Measurements from ENCODE around the gene CCDC134.

Gene CCDC134

GRCh38 chr22:41816241-41816640, 15.8 kb downstream of the CCDC134 start:
- Histone ChIP-seq H3K4me3 (ENCODE audit: low read length) (no peak overlapping the region), H3K4me1 (ENCODE audit: control insufficient read depth, insufficient read depth, low read length) (no peaks in the 10 kb centered on the region), H3K27me3 (replicated peaks; ENCODE audit: control insufficient read depth, insufficient read depth, low read length) (no peaks in the 10 kb centered on the region), H3K9me3 (ENCODE audit: control insufficient read depth, low read length) (no peaks in the 10 kb centered on the region), H3K9ac (ENCODE audit: low read length) (no peak overlapping the region), H3K36me3 (ENCODE audit: control insufficient read depth, insufficient read depth, low read length, severe bottlenecking) (peaks cover 3% of the 10 kb centered on the region)
- DNase-seq (ENCODE audit: low read depth), result no peak

- no peaks in the 10 kb centered on the region for H3K9me3 ChIP-seq (ENCODE audit: control insufficient read depth, low read length)
- H3K9ac ChIP-seq (ENCODE audit: low read length), result no peak overlapping the region
- H3K4me3 ChIP-seq (ENCODE audit: low read length), result no peak overlapping the region
- DNase-seq (ENCODE audit: low read depth), result no peak
- H3K4me1 ChIP-seq (ENCODE audit: control insufficient read depth, insufficient read depth, low read length), result no peaks in the 10 kb centered on the region
- peaks cover 3% of the 10 kb centered on the region for H3K36me3 ChIP-seq (ENCODE audit: control insufficient read depth, insufficient read depth, low read length, severe bottlenecking)
- H3K27me3 ChIP-seq (replicated peaks; ENCODE audit: control insufficient read depth, insufficient read depth, low read length), result no peaks in the 10 kb centered on the region
Measured at GRCh38 chr22:41816871-41817270, 16.4 kb downstream of the CCDC134 start.

- peaks cover 3% of the 10 kb centered on the region for H3K36me3 ChIP-seq (ENCODE audit: control insufficient read depth, insufficient read depth, low read length, severe bottlenecking)
- no peaks in the 10 kb centered on the region for H3K27me3 ChIP-seq (replicated peaks; ENCODE audit: control insufficient read depth, insufficient read depth, low read length)
- no peaks in the 10 kb centered on the region for H3K9me3 ChIP-seq (ENCODE audit: control insufficient read depth, low read length)
- H3K4me1 ChIP-seq (ENCODE audit: control insufficient read depth, insufficient read depth, low read length), result no peaks in the 10 kb centered on the region
- H3K9ac ChIP-seq (ENCODE audit: low read length), result no peak overlapping the region
- no peak overlapping the region for H3K4me3 ChIP-seq (ENCODE audit: low read length)
- DNase-seq (ENCODE audit: low read depth), result no peak
Measured at GRCh38 chr22:41818011-41818410, 17.5 kb downstream of the CCDC134 start.

GRCh38 chr22:41818596-41818995, 18.1 kb downstream of the CCDC134 start:
- DNase-seq (ENCODE audit: low read depth), result no peak
- no peaks in the 10 kb centered on the region for H3K9me3 ChIP-seq (ENCODE audit: control insufficient read depth, low read length)
- peaks cover 3% of the 10 kb centered on the region for H3K36me3 ChIP-seq (ENCODE audit: control insufficient read depth, insufficient read depth, low read length, severe bottlenecking)
- no peaks in the 10 kb centered on the region for H3K4me1 ChIP-seq (ENCODE audit: control insufficient read depth, insufficient read depth, low read length)
- no peak overlapping the region for H3K4me3 ChIP-seq (ENCODE audit: low read length)
- H3K9ac ChIP-seq (ENCODE audit: low read length), result no peak overlapping the region
- H3K27me3 ChIP-seq (replicated peaks; ENCODE audit: control insufficient read depth, insufficient read depth, low read length), result no peaks in the 10 kb centered on the region

- no peaks in the 10 kb centered on the region for H3K4me1 ChIP-seq (ENCODE audit: control insufficient read depth, insufficient read depth, low read length)
- H3K27me3 ChIP-seq (replicated peaks; ENCODE audit: control insufficient read depth, insufficient read depth, low read length), result no peaks in the 10 kb centered on the region
- H3K4me3 ChIP-seq (ENCODE audit: low read length), result no peak overlapping the region
- no peak for DNase-seq (ENCODE audit: low read depth)
- no peaks in the 10 kb centered on the region for H3K9me3 ChIP-seq (ENCODE audit: control insufficient read depth, low read length)
- peaks cover 3% of the 10 kb centered on the region for H3K36me3 ChIP-seq (ENCODE audit: control insufficient read depth, insufficient read depth, low read length, severe bottlenecking)
- H3K9ac ChIP-seq (ENCODE audit: low read length), result no peak overlapping the region
Measured at GRCh38 chr22:41819257-41819656, 18.8 kb downstream of the CCDC134 start.

GRCh38 chr22:41820447-41820846, 20.0 kb downstream of the CCDC134 start:
- no peaks in the 10 kb centered on the region for H3K27me3 ChIP-seq (replicated peaks; ENCODE audit: control insufficient read depth, insufficient read depth, low read length)
- DNase-seq (ENCODE audit: low read depth), result no peak
- H3K4me1 ChIP-seq (ENCODE audit: control insufficient read depth, insufficient read depth, low read length), result peaks cover 5% of the 10 kb centered on the region
- peaks cover 3% of the 10 kb centered on the region for H3K36me3 ChIP-seq (ENCODE audit: control insufficient read depth, insufficient read depth, low read length, severe bottlenecking)
- no peak overlapping the region for H3K4me3 ChIP-seq (ENCODE audit: low read length)
- H3K9ac ChIP-seq (ENCODE audit: low read length), result no peak overlapping the region
- no peaks in the 10 kb centered on the region for H3K9me3 ChIP-seq (ENCODE audit: control insufficient read depth, low read length)

GRCh38 chr22:41821471-41822316, 21.2 kb downstream of the CCDC134 start:
- H3K27me3 ChIP-seq (replicated peaks; ENCODE audit: control insufficient read depth, insufficient read depth, low read length), result no peaks in the 10 kb centered on the region
- no peak overlapping the region for H3K4me3 ChIP-seq (ENCODE audit: low read length)
- no peak for DNase-seq (ENCODE audit: low read depth)
- no peaks in the 10 kb centered on the region for H3K36me3 ChIP-seq (ENCODE audit: control insufficient read depth, insufficient read depth, low read length, severe bottlenecking)
- no peaks in the 10 kb centered on the region for H3K9me3 ChIP-seq (ENCODE audit: control insufficient read depth, low read length)
- no peak overlapping the region for H3K9ac ChIP-seq (ENCODE audit: low read length)
- peaks cover 17% of the 10 kb centered on the region for H3K4me1 ChIP-seq (ENCODE audit: control insufficient read depth, insufficient read depth, low read length)

- no peak overlapping the region for H3K4me3 ChIP-seq (ENCODE audit: low read length)
- no peaks in the 10 kb centered on the region for H3K9me3 ChIP-seq (ENCODE audit: control insufficient read depth, low read length)
- no peaks in the 10 kb centered on the region for H3K27me3 ChIP-seq (replicated peaks; ENCODE audit: control insufficient read depth, insufficient read depth, low read length)
- no peak overlapping the region for H3K9ac ChIP-seq (ENCODE audit: low read length)
- peak; percentile 76 for DNase-seq (ENCODE audit: low read depth)
- H3K4me1 ChIP-seq (ENCODE audit: control insufficient read depth, insufficient read depth, low read length), result peaks cover 24% of the 10 kb centered on the region
- no peaks in the 10 kb centered on the region for H3K36me3 ChIP-seq (ENCODE audit: control insufficient read depth, insufficient read depth, low read length, severe bottlenecking)
Measured at GRCh38 chr22:41822317-41823057, 22.0 kb downstream of the CCDC134 start.

- Histone ChIP-seq H3K4me3 (ENCODE audit: low read length) (no peak overlapping the region), H3K36me3 (ENCODE audit: control insufficient read depth, insufficient read depth, low read length, severe bottlenecking) (no peaks in the 10 kb centered on the region), H3K27me3 (replicated peaks; ENCODE audit: control insufficient read depth, insufficient read depth, low read length) (no peaks in the 10 kb centered on the region), H3K9me3 (ENCODE audit: control insufficient read depth, low read length) (no peaks in the 10 kb centered on the region), H3K4me1 (ENCODE audit: control insufficient read depth, insufficient read depth, low read length) (peaks cover 24% of the 10 kb centered on the region), H3K9ac (ENCODE audit: low read length) (no peak overlapping the region)
- no peak for DNase-seq (ENCODE audit: low read depth)
Measured at GRCh38 chr22:41823797-41824196, 23.3 kb downstream of the CCDC134 start.

GRCh38 chr22:41825376-41825775, 24.9 kb downstream of the CCDC134 start:
- Histone ChIP-seq H3K9ac (ENCODE audit: low read length) (peak overlapping the region; percentile 65), H3K4me1 (ENCODE audit: control insufficient read depth, insufficient read depth, low read length) (peaks cover 24% of the 10 kb centered on the region), H3K4me3 (ENCODE audit: low read length) (no peak overlapping the region), H3K9me3 (ENCODE audit: control insufficient read depth, low read length) (no peaks in the 10 kb centered on the region), H3K36me3 (ENCODE audit: control insufficient read depth, insufficient read depth, low read length, severe bottlenecking) (no peaks in the 10 kb centered on the region), H3K27me3 (replicated peaks; ENCODE audit: control insufficient read depth, insufficient read depth, low read length) (no peaks in the 10 kb centered on the region)
- DNase-seq (ENCODE audit: low read depth), result peak; percentile 7

GRCh38 chr22:41826021-41826420, 25.5 kb downstream of the CCDC134 start:
- no peak overlapping the region for H3K4me3 ChIP-seq (ENCODE audit: low read length)
- peaks cover 24% of the 10 kb centered on the region for H3K4me1 ChIP-seq (ENCODE audit: control insufficient read depth, insufficient read depth, low read length)
- DNase-seq (ENCODE audit: low read depth), result no peak
- no peaks in the 10 kb centered on the region for H3K36me3 ChIP-seq (ENCODE audit: control insufficient read depth, insufficient read depth, low read length, severe bottlenecking)
- H3K9ac ChIP-seq (ENCODE audit: low read length), result peak overlapping the region; percentile 65
- H3K9me3 ChIP-seq (ENCODE audit: control insufficient read depth, low read length), result no peaks in the 10 kb centered on the region
- H3K27me3 ChIP-seq (replicated peaks; ENCODE audit: control insufficient read depth, insufficient read depth, low read length), result no peaks in the 10 kb centered on the region
